ENCODE data around the gene WWC2.

WWC2 gene

DNA sequence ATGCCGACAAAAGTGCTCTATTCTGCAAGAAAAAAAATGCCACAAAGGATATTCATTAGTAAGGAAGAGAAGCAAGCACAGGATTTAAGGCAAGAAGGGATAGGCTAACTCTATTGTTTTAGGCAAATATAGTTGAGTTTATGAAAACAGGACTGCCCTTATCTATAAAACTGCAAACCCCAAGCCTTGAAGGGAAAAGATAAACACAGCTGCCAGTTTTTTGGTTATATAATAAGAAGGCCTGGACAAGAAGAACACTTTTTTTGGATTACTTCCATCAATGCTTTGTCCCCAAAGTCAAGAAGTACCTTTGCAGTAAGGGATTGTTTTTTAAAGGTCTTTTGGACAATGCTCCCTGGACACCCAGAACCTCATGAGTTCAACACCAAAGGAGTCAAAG lies 45.4 kb upstream of the WWC2 start:
- no peak overlapping the region for H3K4me3 ChIP-seq (ENCODE audit: low read depth, low read length)
- H3K4me1 ChIP-seq (ENCODE audit: control insufficient read depth, insufficient read depth, low read length), result no peaks in the 10 kb centered on the region
- ChIA-PET CTCF (no interaction called here), POLR2A (no interaction called here)
- TF ChIP-seq ZNF514 (tag by site-specific recombination; IDR thresholded peaks at IDR 0.05) (no peak), TCF7L2 (IDR thresholded peaks at IDR 0.05; ENCODE audit: borderline replicate concordance, low read depth, low read length) (no peak), ZNF133 (tag by site-specific recombination; IDR thresholded peaks at IDR 0.05) (no peak), ZFP37 (tag by site-specific recombination; IDR thresholded peaks at IDR 0.05) (no peak), ZNF529 (tag by site-specific recombination; IDR thresholded peaks at IDR 0.05; ENCODE audit: insufficient replicate concordance) (no peak), ZNF146 (tag by site-specific recombination; IDR thresholded peaks at IDR 0.05) (no peak), ZNF366 (tag by site-specific recombination; conservative IDR thresholded peaks at IDR 0.05) (no peak), ZNF132 (tag by site-specific recombination; IDR thresholded peaks at IDR 0.05; ENCODE audit: borderline replicate concordance) (no peak), ZNF518A (tag by site-specific recombination; conservative IDR thresholded peaks at IDR 0.05; ENCODE audit: low read depth) (no peak), ZNF645 (tag by site-specific recombination; IDR thresholded peaks at IDR 0.05) (no peak), GLIS2 (tag by site-specific recombination; IDR thresholded peaks at IDR 0.05) (no peak), PRDM1 (tag by site-specific recombination; IDR thresholded peaks at IDR 0.05) (no peak)
- H3K9me3 ChIP-seq (ENCODE audit: control insufficient read depth, insufficient read depth, low read depth, low read length), result no peaks in the 10 kb centered on the region
- no peak overlapping the region for H3K27ac ChIP-seq (ENCODE audit: extremely low read depth, low read depth, low read length)
- H3K36me3 ChIP-seq (ENCODE audit: control insufficient read depth in 2 of 2, insufficient read depth in 1 of 2, low read length in 2 of 2), result no peaks in the 10 kb centered on the region

DNA sequence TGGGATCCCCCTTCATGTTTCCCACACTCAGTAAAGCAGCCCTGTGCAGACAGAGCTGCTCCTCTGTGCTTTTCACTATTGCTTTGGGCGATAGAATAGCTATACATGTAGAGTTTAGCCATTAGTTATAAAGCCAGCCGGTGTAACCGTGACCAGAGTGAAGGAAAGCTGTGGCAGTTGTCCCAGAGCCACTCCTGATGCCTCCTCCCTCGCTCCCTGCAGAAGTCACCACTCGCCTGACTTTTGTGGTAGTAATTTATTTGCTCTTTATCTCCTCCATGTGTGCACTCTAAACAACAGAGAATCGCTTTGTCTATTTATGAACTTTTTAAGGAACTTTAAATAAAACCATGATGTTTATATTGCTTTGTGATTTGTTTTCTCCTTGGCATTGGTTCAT lies 41.8 kb upstream of the WWC2 start:
- H3K27ac ChIP-seq (ENCODE audit: extremely low read depth, low read depth, low read length), result no peak overlapping the region
- no peaks in the 10 kb centered on the region for H3K4me1 ChIP-seq (ENCODE audit: control insufficient read depth, insufficient read depth, low read length)
- ChIA-PET CTCF (interaction anchor here (0.6 kb wide), 1 partner anchor 33 kb away, joined by 3 read pairs; no protein-coding TSS in a partner anchor), POLR2A (no interaction called here)
- H3K36me3 ChIP-seq (ENCODE audit: control insufficient read depth in 2 of 2, insufficient read depth in 1 of 2, low read length in 2 of 2), result no peaks in the 10 kb centered on the region
- no peak overlapping the region for H3K4me3 ChIP-seq (ENCODE audit: low read depth, low read length)
- H3K9me3 ChIP-seq (ENCODE audit: control insufficient read depth, insufficient read depth, low read depth, low read length), result no peaks in the 10 kb centered on the region
- TF ChIP-seq ZBTB20 (tag by site-specific recombination; IDR thresholded peaks at IDR 0.05) (no peak), ZNF280D (tag by site-specific recombination; IDR thresholded peaks at IDR 0.05) (no peak), ZNF114 (tag by site-specific recombination; IDR thresholded peaks at IDR 0.05) (no peak), GLI2 (tag by site-specific recombination; IDR thresholded peaks at IDR 0.05; ENCODE audit: borderline replicate concordance, low read depth) (no peak), ZNF138 (tag by site-specific recombination; IDR thresholded peaks at IDR 0.05; ENCODE audit: borderline replicate concordance) (no peak), PRDM6 (tag by site-specific recombination; IDR thresholded peaks at IDR 0.05) (no peak), ZNF433 (tag by site-specific recombination; IDR thresholded peaks at IDR 0.05; ENCODE audit: low read depth) (no peak), ZNF530 (tag by site-specific recombination; IDR thresholded peaks at IDR 0.05; ENCODE audit: low read depth) (no peak), PRDM1 (tag by site-specific recombination; IDR thresholded peaks at IDR 0.05) (no peak), ZNF747 (tag by site-specific recombination; IDR thresholded peaks at IDR 0.05) (no peak), ZSCAN5A (tag by site-specific recombination; IDR thresholded peaks at IDR 0.05) (no peak), ZNF571 (tag by site-specific recombination; IDR thresholded peaks at IDR 0.05) (no peak), ZNF501 (tag by site-specific recombination; IDR thresholded peaks at IDR 0.05) (no peak)
